Panc1 (cell line): ENCODE measurements around the gene BCKDHA. TPM values are rescaled to one million over a fixed set of nuclear protein-coding genes. Genes with fewer than 3 reads are reported as not detected.

Experiments
- ATAC-seq: fragments of 200-7000 bp; cut with Tn5 transposase; 2 replicates; pipeline ENCODE4 v1.9.1; 2020; ENCODE audit warnings: mild to moderate bottlenecking, moderate library complexity
- BruUV-seq: library from RNA; stranded (reverse); fragments of 400-500 nt; replicated peaks from 2 replicates; lab custom pipeline; 2021; lab: Mats Ljungman, UMichigan
- CTCF ChIA-PET: fragments of 300-600 bp; sonication (Branson Sonifier 250); formaldehyde crosslinking; loops from one replicate; lab custom pipeline; 2022; ENCODE audit warnings: antibody characterized with exemption; lab: Charles Lee
- POLR2A ChIA-PET: fragments of 300-600 bp; sonication (Branson Sonifier 250); formaldehyde crosslinking; loops from one replicate; lab custom pipeline; 2022; ENCODE audit warnings: antibody characterized with exemption; lab: Charles Lee
- DNase-seq: peaks from one replicate; pipeline ENCODE4 v3.0.0-alpha.2; 2010; ENCODE audit warnings: low read depth, low spot score
- H3K27ac ChIP-seq: 2 replicates; pipeline ENCODE4 v1.5.1; 2011; ENCODE audit warnings: mild to moderate bottlenecking, low read length, inconsistent platforms
- H3K27me3 ChIP-seq: fragments of 200-500 bp; sonication (Bioruptor generic); 2 replicates; pipeline ENCODE4 v1.6.0; 2014; ENCODE audit warnings: low read length, inconsistent platforms; ENCODE audit not compliant: control insufficient read depth, insufficient read depth
- H3K36me3 ChIP-seq: fragments of 200-500 bp; sonication (Bioruptor generic); 2 replicates; pipeline ENCODE4 v1.5.1; 2014; ENCODE audit warnings: inconsistent platforms, mild to moderate bottlenecking, low read length, moderate library complexity; ENCODE audit not compliant: control insufficient read depth, insufficient read depth
- H3K4me1 ChIP-seq: 2 replicates; pipeline ENCODE4 v1.5.1; 2011; ENCODE audit warnings: inconsistent platforms, mild to moderate bottlenecking, low read length, moderate library complexity; ENCODE audit not compliant: control insufficient read depth, insufficient read depth
- H3K4me3 ChIP-seq, 2 experiments: 2 replicates each; pipeline ENCODE4 v1.5.1; 2011 to 2012; ENCODE audit warnings: low read depth in 2 of 2, low read length in 2 of 2, mild to moderate bottlenecking in 2 of 2, inconsistent platforms in 1 of 2, moderate library complexity in 1 of 2
- H3K9me3 ChIP-seq: fragments of 200-500 bp; sonication (Bioruptor generic); 2 replicates; pipeline ENCODE4 v1.5.1; 2014; ENCODE audit warnings: low read depth, mild to moderate bottlenecking, inconsistent platforms, low read length, moderate library complexity; ENCODE audit not compliant: control insufficient read depth, insufficient read depth
- CTCF ChIP-seq: fragments of 450-650 bp; IDR thresholded peaks from 2 replicates; pipeline ENCODE4 v1.5.1; 2017; ENCODE audit warnings: mild to moderate bottlenecking
- POLR2AphosphoS5 ChIP-seq: IDR thresholded peaks from 2 replicates; pipeline ENCODE4 v1.6.1; 2012; ENCODE audit warnings: mild to moderate bottlenecking, low read depth, low read length, moderate library complexity
- REST ChIP-seq, 2 experiments: IDR thresholded peaks; 2 replicates each; pipeline ENCODE4 v1.6.1; 2011 to 2012; ENCODE audit warnings: low read depth in 2 of 2, control low read depth in 1 of 2, low read length in 1 of 2, mild to moderate bottlenecking in 1 of 2, moderate library complexity in 1 of 2; ENCODE audit not compliant: insufficient read depth in 1 of 2
- SIN3A ChIP-seq: IDR thresholded peaks from 2 replicates; pipeline ENCODE4 v1.6.1; 2012; ENCODE audit warnings: low read depth, mild to moderate bottlenecking, low read length, moderate library complexity, borderline replicate concordance; ENCODE audit not compliant: insufficient read depth
- TCF7L2 ChIP-seq: IDR thresholded peaks from 2 replicates; pipeline ENCODE4 v1.6.1; 2011; ENCODE audit warnings: mild to moderate bottlenecking, low read depth, low read length, inconsistent platforms
- in situ Hi-C: cut with HindIII; loops from 2 replicates; pipeline ENCODE4 v1.10.0; 2016; ENCODE audit warnings: low sequenced_read_pairs, low pct_unique_long_range_greater_than_20kb
- intact Hi-C: fragments of 100-400 bp; cut with micrococcal nuclease; formaldehyde crosslinking; loops from one replicate; pipeline ENCODE4 v1.10.0; 2022; ENCODE audit not compliant: unreplicated experiment
- total RNA-seq: library from RNA; stranded (reverse); gene quantifications from one replicate; pipeline ENCODE4 v1.2.1, GENCODE V29; 2021; ENCODE audit not compliant: unreplicated experiment

BCKDHA gene
- total RNA-seq, 1 experiment from 2014 or later = 11.2 TPM

DNA sequence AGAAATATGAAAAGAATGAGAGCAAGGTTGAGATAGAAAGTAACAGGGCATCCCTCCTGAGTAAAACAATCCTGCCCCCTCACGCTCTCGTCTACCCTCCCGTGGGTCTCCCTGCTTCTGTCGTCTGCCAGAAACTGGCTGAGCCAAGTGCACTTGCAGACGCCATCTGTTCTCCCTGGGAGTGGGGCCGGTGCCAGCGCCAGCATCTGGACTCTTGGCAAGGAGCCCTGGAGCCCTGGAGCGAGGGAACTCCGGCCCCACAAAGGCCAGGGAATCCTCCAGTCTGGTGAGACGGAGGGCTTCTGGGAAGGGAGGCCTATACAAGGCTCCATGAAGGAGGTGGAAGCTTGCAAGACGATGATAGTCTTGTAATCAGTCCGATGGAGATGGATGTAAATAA, 23.6 kb upstream of the BCKDHA start:
- H3K9me3 ChIP-seq = no peaks in the 10 kb centered on the region
- TF ChIP-seq SIN3A (no peak), REST (IDR thresholded peaks at IDR 0.05; ENCODE audit: insufficient read depth in 1 of 2, low read depth in 2 of 2, low read length in 1 of 2) (no peak), TCF7L2 (no peak), POLR2AphosphoS5 (no peak), CTCF (no peak)
- H3K4me1 ChIP-seq = peaks cover 4% of the 10 kb centered on the region; the same call in 1 of the 2 replicates
- TSS peak; percentile 39 for BruUV-seq
- CTCF ChIA-PET = no interaction called here
- DNase-seq = no peak
- in situ Hi-C loops = no loop called here
- H3K27me3 ChIP-seq = no peaks in the 10 kb centered on the region
- POLR2A ChIA-PET = no interaction called here
- H3K4me3 ChIP-seq = no peak overlapping the region
- no peaks in the 10 kb centered on the region for H3K36me3 ChIP-seq
- ATAC-seq = 0 out of 2 replicates have a peak, but pooled peaks have one; percentile 26
- intact Hi-C loops = no loop called here
- H3K27ac ChIP-seq = no peak overlapping the region

GRCh38 chr19:41376241-41376997, 21.2 kb upstream of the BCKDHA start, which contains the start of gene TMEM91:
TSS of gene TMEM91 (plus strand) at chr19:41376533. CDS start at chr19:41378310, 1,777 bp downstream.
- intact Hi-C loops (no loop called here), in situ Hi-C loops (no loop called here)
- BruUV-seq = no TSS peak
- TF ChIP-seq CTCF (no peak), POLR2AphosphoS5 (no peak; the same call in 1 of the 2 replicates), REST (IDR thresholded peaks at IDR 0.05; ENCODE audit: insufficient read depth in 1 of 2, low read depth in 2 of 2, low read length in 1 of 2) (no peak)
- H3K27ac ChIP-seq = peak within 1 kb of the TSS; percentile 23; the same call in 1 of the 2 replicates
- DNase-seq = no peak
- CTCF ChIA-PET = no interaction called here
- H3K27me3 ChIP-seq = no peaks in the 10 kb centered on the region
- ATAC-seq = peak; percentile 55
- H3K4me1 ChIP-seq = peaks cover 4% of the 10 kb centered on the region; the same call in 1 of the 2 replicates
- peak within 1 kb of the TSS; percentile 32 to 47 for H3K4me3 ChIP-seq
- H3K9me3 ChIP-seq = no peaks in the 10 kb centered on the region
- POLR2A ChIA-PET = no interaction called here
- H3K36me3 ChIP-seq = no peaks in the 10 kb centered on the region
